Measurements from ENCODE around the gene ADAM30.
"Not testable (repeated sequence)": the region's sequence is repeated elsewhere in the genome, so short reads cannot be mapped to it uniquely, and the experiment has no call there.

The ADAM30 gene

DNA sequence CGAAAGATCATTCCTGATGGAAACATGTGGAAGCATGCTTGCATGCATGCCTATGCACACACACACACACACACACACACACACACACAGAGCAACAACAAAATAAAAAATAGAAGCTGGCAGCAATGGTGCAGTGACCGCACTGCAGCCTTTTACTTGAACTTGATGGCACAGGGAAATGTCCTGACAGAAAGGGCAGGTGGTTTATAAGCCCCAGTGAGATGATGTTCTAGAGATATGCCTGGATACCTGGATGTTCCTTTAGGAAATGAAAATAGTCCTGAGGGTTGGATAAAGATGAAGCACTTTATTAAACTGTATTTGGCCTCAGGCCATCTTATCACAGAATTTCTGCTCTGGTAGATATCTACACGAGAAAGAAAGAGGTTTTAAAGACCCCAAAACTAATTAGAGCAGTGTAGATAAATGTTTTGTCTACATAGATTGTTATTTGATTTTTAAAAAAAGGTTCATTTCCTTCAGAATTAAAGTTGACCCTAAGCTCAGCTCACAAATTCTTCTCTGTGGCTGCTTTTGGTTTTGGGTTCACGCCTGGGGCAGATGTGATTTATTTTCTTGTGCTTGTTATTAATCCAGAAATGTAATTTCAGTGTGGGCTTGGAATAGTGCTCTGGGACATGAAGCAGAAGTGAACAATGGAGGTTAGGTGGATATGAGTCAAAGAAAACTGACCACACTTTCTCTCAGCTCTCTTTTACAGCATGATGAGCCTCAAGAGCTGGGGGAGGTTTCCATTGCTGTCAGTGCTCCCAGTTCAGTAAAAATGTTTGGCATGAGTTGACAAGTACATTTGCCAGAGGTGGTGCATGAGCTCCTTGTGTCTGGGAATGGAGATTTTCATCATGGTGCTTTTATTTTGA, 22.9 kb downstream of the ADAM30 start:
- no peak for DNase-seq (ENCODE audit: low spot score)

GRCh38 chr1:119871881-119872280, 24.4 kb downstream of the ADAM30 start:
- DNase-seq (ENCODE audit: low spot score): no peak

GRCh38 chr1:119870917-119871596, 25.3 kb downstream of the ADAM30 start:
- DNase-seq (ENCODE audit: low spot score): peak; percentile 87

DNA sequence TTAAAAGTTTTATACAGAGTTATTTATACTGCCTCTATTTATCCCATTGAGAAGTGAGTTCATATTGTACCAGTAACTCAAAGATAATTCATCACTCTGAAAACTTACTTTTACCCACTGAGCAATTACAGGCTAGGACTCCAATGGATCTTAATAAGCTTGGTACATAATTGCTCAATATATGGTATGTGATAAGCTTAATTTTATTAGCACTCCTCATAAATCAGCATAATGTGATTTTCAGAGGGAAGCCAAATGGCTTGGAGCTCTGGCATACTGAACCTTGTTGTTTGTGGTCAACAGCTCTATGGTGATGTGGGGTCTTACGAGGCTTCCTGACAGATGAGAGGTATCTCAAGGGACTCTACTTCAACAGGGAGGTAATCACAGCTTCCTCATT, 26.3 kb downstream of the ADAM30 start:
- DNase-seq (ENCODE audit: low spot score): no peak

DNA sequence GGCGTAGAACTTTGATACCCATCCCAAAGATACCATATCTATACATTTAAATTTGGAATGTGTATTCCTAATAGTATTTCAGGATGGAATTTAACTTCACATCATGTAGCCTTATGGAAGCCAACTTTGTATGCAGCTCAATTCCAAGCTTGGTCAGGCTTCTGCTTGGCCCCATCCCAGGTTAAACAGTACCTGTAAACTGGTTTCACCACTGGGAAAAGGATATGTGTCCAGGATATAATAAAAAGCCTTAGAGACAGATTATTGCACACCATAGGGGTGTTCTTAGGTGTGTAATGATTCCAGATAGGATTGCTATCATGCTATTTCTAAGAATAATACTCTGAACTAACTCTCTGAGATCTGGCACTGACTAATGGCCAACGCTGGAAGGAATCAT, 28.1 kb downstream of the ADAM30 start:
- no peak for DNase-seq (ENCODE audit: low spot score)

DNA sequence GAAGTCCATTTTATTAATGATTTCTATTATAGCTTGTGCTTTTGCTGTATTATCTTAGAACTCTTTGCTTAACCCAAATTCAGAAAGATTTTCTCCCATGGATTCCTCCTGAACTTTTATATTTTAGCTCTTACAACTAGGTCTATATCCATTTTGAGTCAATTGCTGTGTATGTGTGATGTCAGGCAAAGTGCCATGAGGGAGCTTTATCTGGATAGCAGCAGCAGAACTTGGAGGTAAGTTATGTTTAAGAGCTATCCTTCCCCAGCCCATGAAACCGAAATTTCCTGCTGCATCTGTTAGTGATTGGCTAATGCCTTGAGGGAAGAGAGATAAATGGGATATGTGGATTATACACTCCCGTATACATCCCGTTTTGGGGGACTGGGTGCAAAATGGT, 29.9 kb downstream of the ADAM30 start:
- DNase-seq (ENCODE audit: low spot score): no peak

GRCh38 chr1:119865627-119866026, 30.7 kb downstream of the ADAM30 start:
- DNase-seq (ENCODE audit: low spot score): no peak

DNA sequence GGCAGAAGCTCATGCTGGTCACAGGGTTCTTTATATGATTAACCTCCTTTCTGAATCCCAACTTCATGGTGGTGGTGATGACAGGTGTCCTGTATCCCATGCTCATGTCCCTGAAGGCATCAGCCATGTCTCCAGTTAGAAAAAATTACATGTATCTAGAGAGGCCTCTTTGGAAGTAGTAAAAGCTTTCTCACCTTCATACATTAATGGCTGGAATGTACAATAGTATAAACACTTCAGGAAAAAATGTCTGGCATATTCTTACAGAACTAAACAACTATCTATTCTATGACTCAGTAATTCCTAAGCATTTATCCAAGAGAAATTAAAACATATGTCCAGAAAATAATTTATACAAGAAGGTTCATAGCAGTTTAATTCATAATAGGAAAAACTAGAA, 34.0 kb downstream of the ADAM30 start:
- DNase-seq (ENCODE audit: low spot score): no peak

GRCh38 chr1:119861547-119861946, 34.8 kb downstream of the ADAM30 start:
- DNase-seq (ENCODE audit: low spot score): no peak

DNA sequence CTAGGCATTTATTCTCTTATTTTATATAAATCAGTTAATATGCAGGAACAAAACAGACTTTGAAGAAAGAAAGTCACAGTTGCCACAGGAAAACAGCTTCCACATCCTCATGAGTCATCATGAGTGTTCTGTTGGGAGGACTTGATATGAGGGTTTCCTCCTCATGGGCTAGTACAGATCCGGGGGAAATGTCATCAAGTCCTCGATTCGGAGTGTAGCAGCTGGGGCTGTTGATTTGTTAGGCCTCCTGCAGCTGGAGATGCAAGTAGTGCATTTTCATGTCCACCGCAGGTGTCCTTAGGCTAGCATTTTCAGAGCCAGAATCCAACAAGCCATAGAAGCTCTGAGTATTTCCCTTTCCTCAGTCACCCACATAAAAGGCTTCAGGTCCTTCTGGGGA, 36.7 kb downstream of the ADAM30 start:
- no peak for DNase-seq (ENCODE audit: low spot score)

DNA sequence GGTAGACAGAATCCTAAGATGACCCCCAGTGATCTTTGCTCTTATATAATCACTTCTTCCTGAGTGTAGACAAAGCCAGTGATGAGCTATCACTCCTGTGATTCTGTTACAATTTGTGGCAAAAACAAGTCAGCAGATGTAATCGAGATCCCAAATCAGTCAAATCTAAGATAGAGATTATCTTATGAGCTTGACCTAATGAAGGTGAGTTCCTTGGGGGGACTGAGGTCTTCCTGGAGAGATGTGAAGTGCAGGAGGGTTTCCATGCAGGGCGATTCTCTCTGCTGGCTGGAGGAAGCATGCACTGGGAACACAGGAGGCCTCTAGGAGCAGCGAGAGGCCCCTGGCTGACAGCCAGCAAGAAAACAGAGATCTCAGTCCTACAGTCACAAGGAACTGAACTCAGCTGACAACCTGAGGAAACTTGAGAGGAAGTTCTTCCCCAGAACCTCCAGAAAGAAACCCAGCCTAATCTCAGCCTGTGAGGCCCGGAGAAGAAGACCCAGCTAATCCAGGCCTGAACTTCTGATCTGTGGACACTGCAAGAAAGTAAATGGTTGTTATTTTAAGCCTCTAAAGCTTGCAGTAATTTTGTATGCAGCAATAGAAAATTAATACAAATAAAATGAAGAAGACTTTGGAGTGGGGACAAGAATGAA, 37.6 kb downstream of the ADAM30 start:
- not testable (repeated sequence) for DNase-seq (ENCODE audit: low spot score)

DNA sequence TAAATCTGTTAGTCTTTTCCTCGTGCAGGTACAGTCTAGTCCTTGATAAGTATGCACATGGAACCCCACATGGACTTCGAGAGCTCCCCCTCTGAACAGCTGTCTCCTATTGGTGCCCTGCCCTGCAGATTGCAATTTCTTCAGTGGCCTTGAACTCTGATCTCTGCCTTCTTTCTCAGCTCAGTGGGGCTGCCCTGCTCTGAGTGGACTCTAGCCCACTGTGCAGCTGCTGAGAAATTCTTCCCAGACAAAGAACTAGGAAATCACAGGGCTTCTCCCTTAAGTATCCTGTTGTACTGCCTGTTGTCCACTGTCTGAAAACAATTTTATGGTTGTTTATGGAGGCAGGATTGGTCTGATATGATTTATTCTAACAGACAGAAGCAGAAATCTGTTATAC, 38.2 kb downstream of the ADAM30 start:
- DNase-seq (ENCODE audit: low spot score): no peak

DNA sequence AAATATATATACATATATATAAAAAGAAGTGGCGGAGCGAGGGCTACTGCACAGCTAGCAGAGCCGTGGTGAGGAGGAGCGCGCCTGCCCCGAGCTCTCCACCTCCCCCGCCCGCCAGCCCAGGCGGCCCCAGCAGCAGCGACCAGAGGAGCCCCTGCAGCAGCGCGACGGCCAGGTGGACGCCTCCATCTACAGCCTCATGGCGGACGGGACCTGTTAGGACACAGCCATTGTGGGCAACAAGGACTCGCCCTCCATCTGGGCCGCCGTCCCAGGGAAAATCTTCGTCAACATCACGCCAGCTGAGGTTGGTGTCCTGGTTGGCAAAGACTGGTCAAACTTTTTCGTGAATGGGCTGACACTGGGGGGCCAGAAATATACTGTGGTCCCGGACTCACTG, 43.2 kb downstream of the ADAM30 start:
- DNase-seq (ENCODE audit: low spot score): no peak

DNA sequence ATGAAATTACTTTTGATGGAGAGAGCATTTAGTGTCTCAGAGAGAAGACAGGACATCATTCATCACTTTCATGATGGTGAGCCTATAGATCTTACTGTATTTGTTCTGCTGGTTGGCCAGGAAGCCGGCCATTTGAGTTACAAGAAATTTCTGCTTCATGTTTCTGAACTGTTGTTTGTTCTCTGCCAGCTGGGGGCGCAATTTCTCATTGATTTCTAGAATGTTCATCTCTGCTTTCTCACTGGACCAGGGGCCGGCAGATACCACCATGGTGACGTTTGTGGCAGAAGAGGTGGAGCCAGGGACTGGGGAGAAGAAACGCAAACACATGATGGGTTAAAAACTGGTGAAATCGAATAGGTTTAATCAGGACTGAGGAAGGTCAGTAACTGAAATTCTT, 52.1 kb downstream of the ADAM30 start:
- not testable (repeated sequence) for DNase-seq (ENCODE audit: low spot score)
